GM12875 (cell line): Measurements from ENCODE around the gene AATK.

ENCODE experiments used
- H3K4me3 ChIP-seq: one replicate; pipeline ENCODE4 v1.5.1; 2011; ENCODE audit warnings: low read depth, low read length, control low read depth
- CTCF ChIP-seq: IDR thresholded peaks from 2 replicates; pipeline ENCODE4 v1.5.1; 2011; ENCODE audit warnings: low read depth, mild to moderate bottlenecking, control low read depth, inconsistent platforms, low read length, moderate library complexity, borderline replicate concordance; ENCODE audit not compliant: insufficient read depth

Gene AATK

GRCh38 chr17:81173762-81174155, 7.7 kb upstream of the AATK start:
- no peak for TF ChIP-seq CTCF
- H3K4me3 ChIP-seq = no peak overlapping the region

GRCh38 chr17:81173052-81173761, 7.2 kb upstream of the AATK start:
- H3K4me3 ChIP-seq = no peak overlapping the region
- TF ChIP-seq CTCF = no peak

- no peak for TF ChIP-seq CTCF
- H3K4me3 ChIP-seq = no peak overlapping the region
These were observed 5.9 kb upstream of the AATK start for GRCh38 chr17:81171941-81172340.

- H3K4me3 ChIP-seq = no peak overlapping the region
- TF ChIP-seq CTCF = no peak
These were observed 4.9 kb upstream of the AATK start for GRCh38 chr17:81170727-81171494.

- no peak for TF ChIP-seq CTCF
These were observed 3.9 kb upstream of the AATK start for GRCh38 chr17:81169870-81170309.

GRCh38 chr17:81167638-81168037, 1.6 kb upstream of the AATK start:
- no peak overlapping the region for H3K4me3 ChIP-seq
- TF ChIP-seq CTCF = no peak

More at GRCh38 chr17:81169870-81170309, 3.9 kb upstream of the AATK start:
- H3K4me3 ChIP-seq = no peak overlapping the region

- no peak overlapping the region for H3K4me3 ChIP-seq
- TF ChIP-seq CTCF = no peak
These were observed 1.1 kb upstream of the AATK start for GRCh38 chr17:81167194-81167524.
